GM21717 (cell line): Measurements from ENCODE around the gene USP40.

Source experiments
- ATAC-seq: cut with Tn5 transposase; IDR thresholded peaks from one replicate; pipeline ENCODE4 v1.9.1; 2021; ENCODE audit warnings: mild to moderate bottlenecking, moderate library complexity; ENCODE audit not compliant: unreplicated experiment

The USP40 gene

DNA sequence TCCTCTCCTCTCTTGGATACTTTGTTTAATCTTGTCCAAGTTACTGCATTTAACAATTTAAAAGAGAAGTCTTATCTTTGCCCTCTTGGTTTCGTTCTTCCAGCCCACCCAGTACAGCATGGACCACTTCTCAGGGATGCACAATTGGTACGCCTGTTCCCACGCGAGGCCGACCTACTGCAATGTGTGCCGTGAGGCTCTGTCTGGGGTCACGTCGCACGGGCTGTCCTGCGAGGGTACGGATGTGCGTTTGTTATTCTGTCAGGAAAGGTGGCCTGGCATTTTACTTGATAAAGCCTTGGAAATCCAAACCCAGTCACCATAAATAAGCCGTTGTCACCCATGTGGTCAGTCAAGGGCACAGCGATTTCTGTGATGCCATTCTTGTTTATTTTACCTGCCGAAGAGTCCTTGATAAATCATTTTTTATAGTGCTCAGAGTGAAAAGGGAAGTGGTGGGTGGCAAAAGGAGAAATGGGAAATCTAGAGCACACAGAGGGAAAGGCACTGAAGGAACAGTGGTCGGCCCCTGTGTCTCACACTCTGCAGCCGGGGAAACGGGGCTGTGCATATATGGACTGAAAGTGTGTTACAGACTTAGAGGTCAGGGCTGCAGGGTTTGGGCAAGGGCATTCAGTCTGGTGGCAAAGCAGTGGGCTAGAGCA, 131.8 kb downstream of the USP40 start:
- ATAC-seq, result no peak

DNA sequence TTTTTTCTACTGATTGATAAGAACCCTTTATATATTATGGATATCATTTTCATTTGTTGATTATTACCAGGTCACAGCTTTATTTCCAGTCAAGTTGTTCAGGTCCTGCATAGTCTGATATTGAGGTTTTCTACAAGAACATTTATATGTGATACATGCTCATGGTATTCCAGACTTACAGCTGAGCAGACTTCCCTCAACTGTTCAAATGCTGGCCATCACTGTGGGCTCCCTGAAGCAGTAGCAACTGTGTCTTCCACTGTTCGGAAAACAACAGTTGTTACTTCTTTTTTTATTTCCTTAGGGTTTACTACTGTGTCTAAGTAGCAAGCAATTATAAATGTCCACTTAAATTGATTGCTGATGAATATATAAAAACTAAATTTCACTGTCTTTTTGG, 132.8 kb downstream of the USP40 start:
- no peak for ATAC-seq

DNA sequence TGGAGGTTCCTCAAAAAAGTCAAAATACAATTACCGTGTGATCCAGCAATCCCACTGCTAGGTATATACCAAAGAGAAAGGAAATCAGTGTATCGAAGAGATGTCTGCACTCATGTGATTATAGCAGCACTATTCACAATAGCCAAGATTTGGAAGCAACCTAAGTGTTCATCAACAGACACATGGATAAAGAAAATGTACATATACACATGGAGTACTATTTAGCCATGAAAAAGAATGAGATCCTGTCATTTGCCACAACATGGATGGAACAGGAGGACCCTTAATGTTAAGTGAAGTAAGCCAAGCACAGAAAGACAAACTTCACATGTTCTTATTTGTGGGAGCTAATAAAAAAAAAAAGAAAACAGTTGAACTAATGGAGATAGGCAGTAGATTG, 133.6 kb downstream of the USP40 start:
- ATAC-seq, result no peak

DNA sequence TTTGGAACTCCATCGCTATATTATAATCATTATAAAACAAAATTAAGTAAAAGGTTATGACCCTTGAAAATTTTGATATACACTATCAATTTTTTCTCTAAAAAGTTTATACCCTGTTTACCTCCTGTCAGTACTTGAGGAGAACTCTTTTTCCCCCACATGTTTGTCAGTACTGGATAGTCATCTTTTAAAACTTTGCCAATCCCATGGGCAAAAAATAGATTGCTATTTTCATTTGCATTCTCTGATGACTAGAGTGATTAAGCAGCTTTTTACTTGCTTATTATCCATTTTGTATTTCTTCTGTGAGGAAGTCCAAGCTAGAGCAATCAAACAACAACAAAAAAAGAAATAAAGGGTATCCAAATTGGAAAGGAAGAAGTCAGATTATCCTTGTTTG, 135.9 kb downstream of the USP40 start:
- no peak for ATAC-seq

DNA sequence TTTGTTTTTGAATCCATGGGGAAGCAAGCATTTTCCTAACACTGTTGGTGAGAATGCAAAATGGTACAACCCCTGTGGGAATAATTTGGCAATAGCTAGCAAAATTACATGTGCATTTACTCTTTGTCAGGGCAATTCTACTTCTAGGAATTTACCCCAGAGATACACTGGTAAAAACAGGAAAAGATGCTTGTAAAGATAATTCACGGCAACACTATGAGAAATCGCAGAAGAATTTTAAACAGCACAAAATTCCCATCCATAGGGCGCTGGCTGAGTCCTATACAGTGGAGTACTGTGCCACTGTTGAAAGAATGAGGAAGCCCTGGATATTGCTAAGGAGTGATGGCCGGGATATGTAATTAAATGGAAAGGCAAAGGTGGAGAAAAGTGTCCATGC, 136.5 kb downstream of the USP40 start:
- no peak for ATAC-seq

DNA sequence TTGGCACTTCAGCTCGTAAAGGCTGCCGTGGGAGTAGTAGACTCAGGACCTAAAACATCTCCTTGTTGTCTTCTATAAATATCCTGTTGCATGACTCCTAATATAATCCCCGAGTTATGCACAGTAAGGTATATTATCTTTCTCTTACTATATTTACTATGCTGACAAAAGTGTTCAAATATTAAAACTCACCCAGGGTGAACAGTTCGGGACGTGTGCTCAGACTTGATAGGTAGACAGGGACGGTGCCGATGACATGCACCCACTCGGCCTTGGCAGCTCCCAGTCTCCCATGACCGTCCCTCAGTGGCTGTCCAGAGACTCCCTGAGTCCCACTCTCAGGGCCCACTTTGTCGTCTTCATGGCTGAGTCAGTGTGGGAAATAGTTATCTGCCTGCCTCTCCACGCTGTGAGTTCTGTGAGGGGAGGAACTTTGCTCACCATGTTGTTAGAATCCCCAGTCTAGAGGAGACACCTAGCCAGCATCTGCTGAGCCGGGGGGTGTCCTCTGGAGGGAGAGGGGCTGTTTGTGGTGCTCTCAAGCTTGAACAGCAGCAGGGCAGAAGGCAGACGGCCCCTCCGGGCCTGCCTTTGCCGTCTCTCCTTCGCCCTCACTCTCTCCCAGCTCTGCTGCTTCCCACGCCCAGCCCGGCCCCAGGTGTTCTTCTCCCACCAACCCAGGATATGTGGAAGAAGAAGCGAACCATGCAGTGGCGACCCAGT, 137.2 kb downstream of the USP40 start:
- no peak for ATAC-seq

DNA sequence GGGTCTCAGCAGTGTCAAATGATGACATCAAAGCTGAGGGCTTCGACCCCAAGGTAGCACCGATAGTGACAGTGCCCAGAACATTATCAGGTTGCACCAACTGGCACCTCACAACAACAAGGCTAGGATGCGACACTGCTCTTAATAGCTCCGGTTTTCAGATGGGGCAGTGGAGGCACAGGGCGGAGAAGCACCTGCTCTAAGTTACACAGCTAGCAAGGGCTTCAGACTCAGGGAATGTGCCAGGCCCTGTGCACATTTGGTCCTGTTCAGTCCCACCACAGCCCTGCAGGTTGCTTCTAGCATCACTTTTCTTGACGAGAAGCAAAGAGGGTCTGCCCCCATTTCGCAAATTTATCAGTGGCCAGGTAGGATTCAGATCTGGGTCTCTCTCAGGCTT, 138.1 kb downstream of the USP40 start:
- no peak for ATAC-seq

DNA sequence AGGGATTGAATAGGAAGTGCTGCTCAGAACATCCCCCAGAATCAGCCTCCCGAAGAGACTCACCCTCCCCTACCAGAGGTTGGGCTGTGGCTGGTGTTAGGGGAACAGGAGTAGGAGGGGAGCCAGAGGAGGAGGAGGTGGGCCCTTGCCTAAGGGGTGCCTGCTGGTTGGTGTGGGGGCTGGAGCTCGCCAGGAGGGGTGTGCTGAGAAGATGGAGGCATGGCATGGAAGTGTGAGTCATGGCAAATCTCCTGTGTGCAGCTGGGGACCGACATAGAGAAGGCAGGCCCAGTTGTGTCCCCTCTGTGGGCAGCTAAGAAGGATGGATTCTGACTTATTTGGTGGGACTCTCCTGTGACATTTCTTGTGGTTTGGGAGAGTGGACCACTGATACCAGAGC, 138.6 kb downstream of the USP40 start:
- no peak for ATAC-seq

DNA sequence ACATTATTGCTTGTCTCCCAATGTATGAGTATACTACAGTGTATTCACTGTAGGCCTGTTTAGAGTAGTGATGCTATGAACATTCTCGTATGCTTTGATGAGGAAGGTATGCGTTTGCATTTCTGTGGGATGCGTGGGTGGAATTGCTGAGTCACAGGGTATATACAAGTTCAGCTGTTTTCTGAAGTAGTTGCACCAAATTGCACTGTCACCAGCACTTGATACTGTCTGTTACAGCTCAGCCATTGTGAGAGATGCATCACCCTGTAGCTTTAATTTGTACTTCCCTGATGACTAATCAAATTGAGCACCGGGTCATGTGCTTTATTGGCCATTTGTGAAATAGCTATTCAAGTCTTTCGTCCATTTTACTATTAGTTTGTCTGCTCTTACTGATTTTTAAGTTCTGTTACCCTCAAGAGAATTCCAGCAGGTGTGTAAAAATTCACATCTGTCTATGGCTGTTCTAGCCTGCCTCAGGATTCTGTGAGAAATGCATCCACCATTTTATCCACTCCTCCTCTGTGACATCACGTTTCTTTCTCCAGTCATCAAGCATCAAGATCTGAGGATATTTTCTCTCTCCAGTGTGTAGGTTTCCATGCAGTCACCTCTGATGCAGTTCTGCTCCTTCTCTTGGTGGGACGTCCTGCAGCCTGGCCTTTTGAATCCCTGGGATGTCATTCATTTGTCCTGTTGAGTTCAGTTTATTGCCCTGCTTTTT, 139.8 kb downstream of the USP40 start:
- no peak for ATAC-seq
